K562 (cell line): Measurements from ENCODE around the gene ERC2. TPM values are rescaled to one million over a fixed set of nuclear protein-coding genes. Genes with fewer than 3 reads are reported as not detected.

Experiments used
- ATAC-seq: fragments of 200-7000 bp; cut with Tn5 transposase; 3 replicates; pipeline ENCODE4 v1.9.1; 2020; ENCODE audit warnings: moderate library complexity
- BruUV-seq: library from RNA; stranded (reverse); fragments of 400-500 nt; replicated peaks from 2 replicates; lab custom pipeline; 2021; lab: Mats Ljungman, UMichigan
- CTCF ChIA-PET: fragments of 300-600 bp; formaldehyde crosslinking; extraction: SDS; loops from one replicate; lab custom pipeline; 2021; ENCODE audit warnings: low intra/inter-chr PET ratio; lab: Yijun Ruan, JAX
- POLR2A ChIA-PET: fragments of 300-600, 350-650 bp; sonication (Branson Sonifier 250); formaldehyde crosslinking; extraction: SDS; loops from one replicate; lab custom pipeline; 2021; ENCODE audit warnings: antibody characterized with exemption, inconsistent platforms; lab: Yijun Ruan, JAX
- DNase-seq, 4 experiments: peaks; one replicate each; pipeline versions ENCODE4 v3.0.0 to v3.0.0-alpha.2; 2011 to 2018; ENCODE audit warnings: low spot score in 3 of 4, mixed read lengths in 3 of 4; ENCODE audit errors: extremely low read depth in 1 of 4
- FAIRE-seq: peaks from 2 replicates; lab custom pipeline; 2011; peaks lifted over from hg19 to GRCh38; lab: Jason Lieb, UNC
- H2AFZ ChIP-seq: 2 replicates; pipeline ENCODE4 v1.6.0; 2011; ENCODE audit warnings: low read depth, low read length, control low read depth, inconsistent platforms
- H3K27ac ChIP-seq: fragments of 200-600 bp; 3 replicates; pipeline ENCODE4 v1.8.0; 2011; ENCODE audit warnings: low read depth, mild to moderate bottlenecking, control low read depth, inconsistent platforms, low read length, moderate library complexity, mixed read lengths; ENCODE audit errors: extremely low read depth
- H3K27me3 ChIP-seq, 2 experiments: fragments of 300-600 bp in 1 of 2; 2 replicates in 1 of 2; 3 replicates in 1 of 2; pipeline versions ENCODE4 v1.6.0 to v1.8.0; 2011; ENCODE audit warnings: inconsistent platforms in 2 of 2, low read length in 2 of 2, mild to moderate bottlenecking in 1 of 2, mixed read lengths in 1 of 2, moderate library complexity in 1 of 2; ENCODE audit not compliant: control insufficient read depth in 2 of 2, insufficient read depth in 2 of 2
- H3K36me3 ChIP-seq: fragments of 300-600 bp; 3 replicates; pipeline ENCODE4 v1.8.0; 2011; ENCODE audit warnings: mild to moderate bottlenecking, low read length, inconsistent platforms; ENCODE audit not compliant: control insufficient read depth, insufficient read depth
- H3K4me1 ChIP-seq, 2 experiments: fragments of 200-600 bp in 1 of 2; replicated peaks in 1 of 2; 2 replicates in 1 of 2; 3 replicates in 1 of 2; pipeline versions ENCODE4 v1.5.1 to v1.8.0; 2011; ENCODE audit warnings: inconsistent platforms in 2 of 2, low read length in 2 of 2, mild to moderate bottlenecking in 1 of 2, mixed read lengths in 1 of 2, moderate library complexity in 1 of 2; ENCODE audit not compliant: control insufficient read depth in 2 of 2, insufficient read depth in 2 of 2
- H3K4me2 ChIP-seq: 2 replicates; pipeline ENCODE4 v1.6.1; 2011; ENCODE audit warnings: low read length, control low read depth, inconsistent platforms, mixed read lengths; ENCODE audit not compliant: insufficient read depth
- H3K4me3 ChIP-seq: fragments of 200-600 bp; sonication (generic), shearing (Covaris generic); 2 replicates; pipeline ENCODE4 v1.5.1; 2016; ENCODE audit warnings: control low read depth, inconsistent platforms
- H3K79me2 ChIP-seq: fragments of 200-600 bp; 3 replicates; pipeline ENCODE4 v1.8.0; 2011; ENCODE audit warnings: low read length, inconsistent platforms; ENCODE audit not compliant: control insufficient read depth, insufficient read depth
- H3K9ac ChIP-seq, 2 experiments: 2 replicates each; pipeline versions ENCODE4 v1.6.0 to v1.6.1; 2011; ENCODE audit warnings: low read depth in 2 of 2, low read length in 2 of 2, control low read depth in 1 of 2, inconsistent platforms in 1 of 2, mild to moderate bottlenecking in 1 of 2, mixed read lengths in 1 of 2; ENCODE audit not compliant: insufficient read depth in 1 of 2
- H3K9me1 ChIP-seq: one replicate; pipeline ENCODE4 v1.6.0; 2011; ENCODE audit warnings: inconsistent platforms, mild to moderate bottlenecking, low read length, moderate library complexity; ENCODE audit not compliant: control insufficient read depth, insufficient read depth
- H3K9me3 ChIP-seq: replicated peaks from 2 replicates; pipeline ENCODE4 v1.5.1; 2011; ENCODE audit warnings: low read depth, low read length, inconsistent platforms; ENCODE audit not compliant: control insufficient read depth, insufficient read depth
- H4K20me1 ChIP-seq: replicated peaks from 2 replicates; pipeline ENCODE4 v1.6.1; 2011; ENCODE audit warnings: low read length, inconsistent platforms, mixed read lengths; ENCODE audit not compliant: control insufficient read depth, insufficient read depth
- ETS1 ChIP-seq: conservative IDR thresholded peaks from 2 replicates; pipeline ENCODE4 v1.6.1; 2011; ENCODE audit warnings: low read depth, mild to moderate bottlenecking, low read length; ENCODE audit not compliant: control insufficient read depth
- NFIC ChIP-seq: fragments of 450-650 bp; IDR thresholded peaks from 2 replicates; pipeline ENCODE4 v1.6.1; 2017; ENCODE audit warnings: mild to moderate bottlenecking, inconsistent platforms
- PRMT5 ChIP-seq: sonication (generic); formaldehyde crosslinking; IDR thresholded peaks from 2 replicates; pipeline ENCODE4 v1.5.0; 2020; ENCODE audit warnings: missing genetic modification reagents
- UBTF ChIP-seq, 2 experiments: IDR thresholded peaks; 2 replicates each; pipeline ENCODE4 v1.6.1; 2012; ENCODE audit warnings: improper control_type of control experiment in 2 of 2, low read depth in 2 of 2, low read length in 2 of 2, borderline replicate concordance in 1 of 2
- WGBS: fragments of 100-300 bp; shearing (Covaris generic); methylation state at CpG from one replicate; pipeline ENCODE4 v1.1.6; 2016; ENCODE audit warnings: low coverage, mixed read lengths; ENCODE audit not compliant: insufficient coverage; ENCODE audit errors: missing lambda C conversion rate; 5-methylcytosine and 5-hydroxymethylcytosine counted together
- in situ Hi-C: fragments of 300-500 bp; cut with MboI; formaldehyde crosslinking; loops from 4 replicates; pipeline ENCODE4 v1.15.0; 2018; ENCODE audit warnings: inconsistent platforms, mixed read lengths
- intact Hi-C: fragments of 100-400 bp; cut with micrococcal nuclease; formaldehyde crosslinking; loops from 2 replicates; pipeline ENCODE4 v1.14.2; 2022
- polyA plus RNA-seq, 8 experiments: library from polyadenylated mRNA; depleted of rRNA in 4 of 8; stranded (reverse) in 5 of 8; unstranded in 3 of 8; fragments of >200 nt; fragmentation: Nextera tagmentation in 2 of 8; fragmentation: Illumina TruSeq in 1 of 8; extraction: Ambion mirVana in 2 of 8; extraction: Trizol in 1 of 8; gene quantifications; 2 replicates each; pipeline versions ENCODE4 v1.2.1 to v1.2.3, GENCODE V29; 2011 to 2014; ENCODE audit warnings: inconsistent platforms in 1 of 8, missing spikeins in 1 of 8
- total RNA-seq, 7 experiments: library from RNA; depleted of rRNA in 6 of 7; stranded (reverse); fragments of >200 nt in 6 of 7; fragmentation: Illumina TruSeq in 2 of 7; extraction: Trizol in 2 of 7; gene quantifications; 2 replicates each; pipeline versions ENCODE4 v1.2.1 to v1.2.3, GENCODE V29; 2011 to 2021; ENCODE audit warnings: low replicate concordance in 1 of 7

Gene ERC2
- total and polyA plus RNA-seq, 9 of the 15 experiments (the other 6 are each of a cell fraction or from before 2014, with no cell fraction given) = 0.04 to 0.18 (median 0.07) TPM; not detected in 2

GRCh38 chr3:55873523-55874254 lies 594.6 kb downstream of the ERC2 start (continued):
- TF ChIP-seq ETS1 = no peak
- TF ChIP-seq, all 486 proteins: peak for 0

- Histone ChIP-seq H3K4me2 (no peak overlapping the region), H3K79me2 (no peaks in the 10 kb centered on the region), H3K4me3 (no peak overlapping the region), H3K4me1 (no peaks in the 10 kb centered on the region), H3K36me3 (no peaks in the 10 kb centered on the region), H3K27me3 (no peaks in the 10 kb centered on the region), H2AFZ (no peak overlapping the region), H3K9ac (no peak overlapping the region), H3K9me1 (no peaks in the 10 kb centered on the region), H3K9me3 (no peaks in the 10 kb centered on the region), H4K20me1 (no peaks in the 10 kb centered on the region), H3K27ac (no peak overlapping the region)
- FAIRE-seq (no peak), ATAC-seq (no peak), DNase-seq (no peak)
- ChIA-PET CTCF (no interaction called here), POLR2A (no interaction called here)
- intact Hi-C loops = no loop called here
- no TSS peak for BruUV-seq
- in situ Hi-C loops = no loop called here
- TF ChIP-seq PRMT5 (CRISPR knock-in tag) (no peak), NFIC (peak; percentile 68), UBTF (IDR thresholded peaks at IDR 0.05; ENCODE audit: borderline replicate concordance in 1 of 2, low read depth in 2 of 2, low read length in 2 of 2) (no peak)
- WGBS = 0% methylated on average over 5 of the region's 5 CpGs
These were observed 597.7 kb downstream of the ERC2 start for GRCh38 chr3:55870594-55870993.
